AG04449 (cell line): ENCODE measurements around the gene PCDH8.

Source experiments
- CTCF ChIA-PET: fragments of 350-600 bp; formaldehyde crosslinking; extraction: SDS; loops from one replicate; lab custom pipeline; 2021; ENCODE audit warnings: antibody characterized with exemption; lab: Yijun Ruan, JAX
- POLR2A ChIA-PET: fragments of 400-600, 350-600 bp; formaldehyde crosslinking; extraction: SDS; loops from one replicate; lab custom pipeline; 2020; ENCODE audit warnings: antibody characterized with exemption, inconsistent platforms; lab: Yijun Ruan, JAX
- DNase-seq: peaks from one replicate; pipeline ENCODE4 v3.0.0-alpha.2; 2010; ENCODE audit warnings: low read depth, low spot score
- H3K4me3 ChIP-seq: 2 replicates; pipeline ENCODE4 v1.5.1; 2011; ENCODE audit warnings: low read depth, mild to moderate bottlenecking, control low read depth, low read length
- TF ChIP-seq, protein P1 (sequence below): IDR thresholded peaks from one replicate; pipeline ENCODE4 v1.5.1; 2011; ENCODE audit warnings: mild to moderate bottlenecking, moderate library complexity, low read length, control low read depth, inconsistent platforms; ENCODE audit not compliant: insufficient read depth; ENCODE audit errors: missing control alignments

The PCDH8 gene

DNA sequence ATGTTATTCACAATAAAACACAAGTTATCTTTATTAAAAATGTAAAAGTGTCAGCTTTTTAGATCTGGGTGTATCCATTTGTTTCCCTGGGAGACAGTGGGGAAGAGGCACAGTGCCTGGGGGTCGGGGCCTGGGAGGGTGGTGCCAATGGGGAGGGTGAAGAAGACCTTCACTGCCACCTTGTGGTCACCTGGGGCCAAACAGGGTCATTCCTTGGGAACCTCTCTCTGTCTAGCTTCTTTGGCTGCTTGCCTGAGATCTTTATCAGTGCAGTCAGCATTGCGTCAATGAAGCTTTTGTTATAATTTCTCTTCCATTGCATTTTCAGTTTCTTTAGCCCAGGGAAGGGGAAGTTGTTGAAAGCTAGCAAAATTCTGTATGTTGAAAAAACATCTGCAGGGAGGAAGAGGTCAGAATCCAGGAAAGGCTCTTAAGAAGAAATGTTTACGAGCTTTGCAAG is 39.1 kb downstream of the PCDH8 start:
- H3K4me3 ChIP-seq, result no peak overlapping the region
- POLR2A ChIA-PET, result no interaction called here
- no peak for DNase-seq
- TF ChIP-seq, protein P1, sequence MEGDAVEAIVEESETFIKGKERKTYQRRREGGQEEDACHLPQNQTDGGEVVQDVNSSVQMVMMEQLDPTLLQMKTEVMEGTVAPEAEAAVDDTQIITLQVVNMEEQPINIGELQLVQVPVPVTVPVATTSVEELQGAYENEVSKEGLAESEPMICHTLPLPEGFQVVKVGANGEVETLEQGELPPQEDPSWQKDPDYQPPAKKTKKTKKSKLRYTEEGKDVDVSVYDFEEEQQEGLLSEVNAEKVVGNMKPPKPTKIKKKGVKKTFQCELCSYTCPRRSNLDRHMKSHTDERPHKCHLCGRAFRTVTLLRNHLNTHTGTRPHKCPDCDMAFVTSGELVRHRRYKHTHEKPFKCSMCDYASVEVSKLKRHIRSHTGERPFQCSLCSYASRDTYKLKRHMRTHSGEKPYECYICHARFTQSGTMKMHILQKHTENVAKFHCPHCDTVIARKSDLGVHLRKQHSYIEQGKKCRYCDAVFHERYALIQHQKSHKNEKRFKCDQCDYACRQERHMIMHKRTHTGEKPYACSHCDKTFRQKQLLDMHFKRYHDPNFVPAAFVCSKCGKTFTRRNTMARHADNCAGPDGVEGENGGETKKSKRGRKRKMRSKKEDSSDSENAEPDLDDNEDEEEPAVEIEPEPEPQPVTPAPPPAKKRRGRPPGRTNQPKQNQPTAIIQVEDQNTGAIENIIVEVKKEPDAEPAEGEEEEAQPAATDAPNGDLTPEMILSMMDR, result peak; percentile 19
- CTCF ChIA-PET, result interaction anchor here (1.0 kb wide), 1 partner anchor 158 kb away, joined by 3 read pairs; no protein-coding TSS in a partner anchor

DNA sequence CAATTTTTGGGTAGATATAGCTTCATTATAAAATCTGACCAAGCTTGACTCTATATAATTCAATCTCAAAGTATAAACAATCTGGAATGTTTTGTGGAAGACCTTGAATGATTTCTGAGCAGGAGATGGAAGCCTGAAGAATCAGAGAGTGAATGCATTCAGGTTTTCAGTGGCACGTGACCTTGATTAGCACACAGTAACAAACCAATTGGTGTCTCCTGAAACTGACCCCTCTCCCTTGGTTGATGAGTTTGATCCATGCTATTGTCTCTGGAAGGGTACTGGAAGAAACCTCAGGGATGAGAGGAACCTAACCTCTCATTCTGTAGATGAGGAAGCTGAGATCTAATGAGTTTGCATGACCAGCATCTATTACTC is 39.6 kb downstream of the PCDH8 start:
- no peak overlapping the region for H3K4me3 ChIP-seq
- POLR2A ChIA-PET, result no interaction called here
- DNase-seq, result no peak
- TF ChIP-seq, protein P1, result no peak
- CTCF ChIA-PET, result interaction anchor here (0.7 to 1.0 kb wide), 2 partner anchors 110 to 159 kb away, joined by 3 read pairs; no protein-coding TSS in a partner anchor

DNA sequence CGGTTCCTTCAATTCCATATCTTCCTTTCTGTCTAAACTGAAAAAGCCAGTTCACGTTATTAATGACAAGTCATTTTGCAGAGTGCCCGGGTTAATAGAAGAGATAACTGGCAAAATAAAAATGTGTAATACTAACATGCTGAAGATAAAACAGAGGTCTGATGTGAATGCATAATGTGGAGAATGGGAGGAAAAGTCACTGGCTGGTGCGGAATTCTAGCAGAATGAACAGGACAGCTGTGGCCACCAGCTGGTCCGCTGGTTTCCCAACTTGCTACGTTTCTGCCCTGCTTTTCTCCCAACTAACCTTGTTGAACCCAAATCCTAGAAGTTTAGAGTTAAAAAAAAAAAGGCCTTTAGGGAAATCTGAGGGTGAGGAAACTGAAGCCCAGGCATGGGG is 42.4 kb downstream of the PCDH8 start:
- CTCF ChIA-PET, result no interaction called here
- DNase-seq, result no peak
- H3K4me3 ChIP-seq, result no peak overlapping the region
- POLR2A ChIA-PET, result no interaction called here
- TF ChIP-seq, protein P1, result no peak

DNA sequence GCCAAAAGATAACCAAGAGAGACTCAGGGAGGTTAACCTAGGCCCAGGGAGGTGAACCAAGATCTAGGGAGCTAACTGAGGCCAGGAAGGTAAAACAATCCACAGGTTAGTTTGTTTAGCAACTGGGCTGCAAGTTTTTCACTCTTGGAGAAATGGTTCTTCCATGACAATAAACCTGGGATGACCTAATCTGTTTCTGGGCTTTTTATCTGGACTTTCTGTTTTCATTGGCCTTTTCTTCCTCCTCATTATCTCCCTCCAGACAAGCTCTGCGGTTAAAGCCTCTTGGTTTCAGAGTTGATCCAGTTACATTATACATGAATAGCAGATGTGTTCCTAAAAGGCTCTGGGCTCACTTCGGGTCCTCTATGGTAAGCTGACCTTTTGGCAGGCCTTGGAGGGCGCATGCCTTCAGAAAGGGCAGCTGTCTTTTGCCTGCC is 44.2 kb downstream of the PCDH8 start:
- POLR2A ChIA-PET, result no interaction called here
- H3K4me3 ChIP-seq, result no peak overlapping the region
- no peak for DNase-seq
- CTCF ChIA-PET, result no interaction called here
- TF ChIP-seq, protein P1, result no peak

DNA sequence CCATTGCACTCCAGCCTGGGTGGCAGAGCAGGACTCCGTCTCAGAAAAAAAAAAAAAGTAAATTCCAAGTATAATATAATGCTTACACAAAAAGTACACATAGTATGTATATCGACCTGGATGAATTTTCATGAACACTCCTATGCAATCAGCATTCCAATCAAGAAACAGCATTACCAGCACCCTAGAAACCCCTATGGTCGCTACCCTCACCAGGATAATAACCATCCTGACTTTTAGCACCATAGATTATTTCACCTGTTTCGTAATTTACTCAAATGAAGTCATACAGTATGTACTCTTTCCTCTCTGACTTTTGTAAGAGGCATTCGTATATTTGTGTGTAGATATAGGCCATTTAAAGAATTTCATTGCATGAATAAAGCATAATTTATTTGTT is 47.6 kb downstream of the PCDH8 start:
- DNase-seq, result no peak
- CTCF ChIA-PET, result no interaction called here
- TF ChIP-seq, protein P1, result no peak
- POLR2A ChIA-PET, result no interaction called here
- H3K4me3 ChIP-seq, result no peak overlapping the region

DNA sequence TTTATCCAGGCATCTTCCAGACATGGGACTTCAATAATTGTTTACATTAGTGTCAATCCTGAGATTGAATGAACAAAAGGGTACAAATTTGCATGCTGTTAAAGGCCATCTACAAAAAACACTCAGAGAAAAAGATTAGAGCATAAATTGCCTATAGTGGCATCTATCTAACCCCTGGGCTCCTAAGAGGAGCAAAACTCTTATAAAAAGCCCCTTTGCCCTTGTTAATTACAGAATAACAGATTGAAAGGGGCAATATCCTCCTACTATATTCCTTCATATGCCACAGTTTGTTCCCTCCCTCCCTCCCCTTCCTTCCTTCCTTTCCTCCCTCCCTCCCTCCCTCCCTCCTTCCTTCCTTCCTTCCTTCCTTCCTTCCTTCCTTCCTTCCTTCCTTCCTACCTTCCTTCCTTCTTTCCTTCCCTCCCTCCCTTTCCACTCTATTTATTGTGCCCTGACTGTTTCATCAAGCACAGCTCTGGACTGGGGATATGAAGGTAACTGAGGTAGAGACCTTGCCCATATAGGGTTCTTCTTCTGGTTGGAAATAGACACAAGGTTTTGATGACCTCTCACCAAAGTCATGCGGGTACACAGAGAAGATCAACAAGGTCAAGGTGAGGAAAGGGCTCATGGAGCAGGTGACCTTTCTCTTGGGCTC is 49.5 kb downstream of the PCDH8 start:
- ChIA-PET POLR2A (no interaction called here), CTCF (no interaction called here)
- H3K4me3 ChIP-seq, result no peak overlapping the region
- TF ChIP-seq, protein P1, result no peak
- no peak for DNase-seq
